Duodenal mucosa (tissue), 2 donors: ENCODE measurements around the gene PDCD1LG2.
"Not testable (repeated sequence)": the region's sequence is repeated elsewhere in the genome, so short reads cannot be mapped to it uniquely, and the experiment has no call there.

ENCODE experiments used
- H3K27ac ChIP-seq: one replicate; pipeline ENCODE4 v1.7.0; 2013; ENCODE audit warnings: low read depth, low read length
- H3K27me3 ChIP-seq, 2 donors: one replicate each; pipeline ENCODE4 v1.7.0; 2013; ENCODE audit warnings: low read length in 2 of 2, control low read depth in 1 of 2; ENCODE audit not compliant: insufficient read depth in 2 of 2, control insufficient read depth in 1 of 2
- H3K36me3 ChIP-seq, 2 donors: one replicate each; pipeline ENCODE4 v1.7.0; 2013; ENCODE audit warnings: low read length in 2 of 2, control low read depth in 1 of 2; ENCODE audit not compliant: insufficient read depth in 2 of 2, control insufficient read depth in 1 of 2
- H3K4me1 ChIP-seq, 2 donors: one replicate each; pipeline ENCODE4 v1.7.0; 2013; ENCODE audit warnings: low read length in 2 of 2, control low read depth in 1 of 2; ENCODE audit not compliant: insufficient read depth in 2 of 2, control insufficient read depth in 1 of 2
- H3K4me3 ChIP-seq, 2 donors: one replicate each; pipeline ENCODE4 v1.7.0; 2013; ENCODE audit warnings: low read length in 2 of 2, low read depth in 1 of 2
- H3K9ac ChIP-seq, 2 donors: one replicate each; pipeline ENCODE4 v1.7.0; 2013; ENCODE audit warnings: low read length in 2 of 2, low read depth in 1 of 2
- H3K9me3 ChIP-seq, 2 donors: one replicate each; pipeline ENCODE4 v1.7.0; 2013; ENCODE audit warnings: low read length in 2 of 2, control low read depth in 1 of 2; ENCODE audit not compliant: control insufficient read depth in 1 of 2

PDCD1LG2 gene

GRCh38 chr9:5579881-5580280, 69.5 kb downstream of the PDCD1LG2 start:
- Histone ChIP-seq H3K36me3 (no peaks in the 10 kb centered on the region), H3K27me3 (no peaks in the 10 kb centered on the region), H3K4me3 (no peak overlapping the region), H3K4me1 (no peaks in the 10 kb centered on the region), H3K9me3 (no peaks in the 10 kb centered on the region), H3K27ac (no peak overlapping the region), H3K9ac (no peak overlapping the region)

GRCh38 chr9:5580650-5581049, 70.3 kb downstream of the PDCD1LG2 start:
- Histone ChIP-seq H3K27ac (no peak overlapping the region), H3K4me3 (no peak overlapping the region), H3K9ac (no peak overlapping the region), H3K27me3 (no peaks in the 10 kb centered on the region), H3K36me3 (no peaks in the 10 kb centered on the region), H3K9me3 (no peaks in the 10 kb centered on the region), H3K4me1 (no peaks in the 10 kb centered on the region)

GRCh38 chr9:5581706-5582105, 71.4 kb downstream of the PDCD1LG2 start:
- H3K36me3 ChIP-seq, H3K9me3 ChIP-seq, H3K27me3 ChIP-seq, H3K4me1 ChIP-seq, H3K4me3 ChIP-seq, H3K9ac ChIP-seq, H3K27ac ChIP-seq: not testable (repeated sequence)

GRCh38 chr9:5582835-5583195, 72.5 kb downstream of the PDCD1LG2 start:
- no peak overlapping the region for H3K9ac ChIP-seq
- H3K36me3 ChIP-seq: no peaks in the 10 kb centered on the region
- H3K9me3 ChIP-seq: no peaks in the 10 kb centered on the region
- no peak overlapping the region for H3K4me3 ChIP-seq
- H3K27ac ChIP-seq: no peak overlapping the region
- H3K27me3 ChIP-seq: no peaks in the 10 kb centered on the region
- peaks cover 0 to 9% of the 10 kb centered on the region in 2 donors for H3K4me1 ChIP-seq

GRCh38 chr9:5586391-5586802, 76.1 kb downstream of the PDCD1LG2 start:
- H3K4me1 ChIP-seq: peaks cover 0 to 9% of the 10 kb centered on the region in 2 donors

GRCh38 chr9:5587024-5587423, 76.7 kb downstream of the PDCD1LG2 start:
- no peaks in the 10 kb centered on the region for H3K36me3 ChIP-seq
- peaks cover 0 to 9% of the 10 kb centered on the region in 2 donors for H3K4me1 ChIP-seq
- H3K27me3 ChIP-seq: no peaks in the 10 kb centered on the region
- H3K27ac ChIP-seq: no peak overlapping the region
- H3K9ac ChIP-seq: no peak overlapping the region
- H3K4me3 ChIP-seq: no peak overlapping the region
- no peaks in the 10 kb centered on the region for H3K9me3 ChIP-seq

More at GRCh38 chr9:5586391-5586802, 76.1 kb downstream of the PDCD1LG2 start:
- Histone ChIP-seq H3K27ac (no peak overlapping the region), H3K9me3 (no peaks in the 10 kb centered on the region), H3K4me3 (no peak overlapping the region), H3K36me3 (no peaks in the 10 kb centered on the region), H3K27me3 (no peaks in the 10 kb centered on the region), H3K9ac (no peak overlapping the region)

- H3K9ac ChIP-seq: no peak overlapping the region
- no peaks in the 10 kb centered on the region for H3K9me3 ChIP-seq
- H3K4me3 ChIP-seq: no peak overlapping the region
- peaks cover 0 to 4% of the 10 kb centered on the region in 2 donors for H3K4me1 ChIP-seq
- no peaks in the 10 kb centered on the region for H3K36me3 ChIP-seq
- H3K27me3 ChIP-seq: no peaks in the 10 kb centered on the region
- H3K27ac ChIP-seq: no peak overlapping the region
These were observed 81.9 kb downstream of the PDCD1LG2 start for GRCh38 chr9:5592231-5592630.

GRCh38 chr9:5592904-5593303, 82.6 kb downstream of the PDCD1LG2 start:
- no peaks in the 10 kb centered on the region for H3K36me3 ChIP-seq
- no peak overlapping the region for H3K4me3 ChIP-seq
- H3K9ac ChIP-seq: no peak overlapping the region
- no peaks in the 10 kb centered on the region for H3K9me3 ChIP-seq
- peaks cover 0 to 4% of the 10 kb centered on the region in 2 donors for H3K4me1 ChIP-seq
- H3K27me3 ChIP-seq: no peaks in the 10 kb centered on the region
- H3K27ac ChIP-seq: no peak overlapping the region

- Histone ChIP-seq H3K4me3 (no peak overlapping the region), H3K9ac (no peak overlapping the region), H3K36me3 (no peaks in the 10 kb centered on the region), H3K9me3 (no peaks in the 10 kb centered on the region), H3K27ac (no peak overlapping the region), H3K4me1 (peaks cover 0 to 4% of the 10 kb centered on the region in 2 donors), H3K27me3 (no peaks in the 10 kb centered on the region)
These were observed 83.6 kb downstream of the PDCD1LG2 start for GRCh38 chr9:5593904-5594303.

- Histone ChIP-seq H3K9ac (no peak overlapping the region), H3K36me3 (no peaks in the 10 kb centered on the region), H3K4me3 (no peak overlapping the region), H3K4me1 (peaks cover 0 to 4% of the 10 kb centered on the region in 2 donors), H3K27me3 (no peaks in the 10 kb centered on the region), H3K9me3 (no peaks in the 10 kb centered on the region), H3K27ac (no peak overlapping the region)
These were observed 85.8 kb downstream of the PDCD1LG2 start for GRCh38 chr9:5596173-5596572.
